Esophagus (tissue), 2 donors: Measurements from ENCODE around the gene C11orf68. TPM values are rescaled to one million over a fixed set of nuclear protein-coding genes. Genes with fewer than 3 reads are reported as not detected.
A peak's percentile ranks its signal among the peaks of the same experiment; 100 is the strongest.

Experiments
- H3K27ac ChIP-seq, 2 donors: one replicate each; pipeline ENCODE4 v1.5.1; 2013; ENCODE audit warnings: low read depth in 2 of 2, mild to moderate bottlenecking in 2 of 2, inconsistent platforms in 1 of 2, low read length in 1 of 2, moderate library complexity in 1 of 2
- H3K27me3 ChIP-seq, 2 donors: one replicate each; pipeline ENCODE4 v1.6.1; 2013; ENCODE audit warnings: low read length in 2 of 2, control low read depth in 1 of 2, mild to moderate bottlenecking in 1 of 2; ENCODE audit not compliant: insufficient read depth in 2 of 2, control insufficient read depth in 1 of 2
- H3K36me3 ChIP-seq, 2 donors: one replicate each; pipeline ENCODE4 v1.6.1; 2013; ENCODE audit warnings: low read length in 1 of 2; ENCODE audit not compliant: control insufficient read depth in 2 of 2, insufficient read depth in 2 of 2
- H3K4me1 ChIP-seq, 2 donors: one replicate each; pipeline ENCODE4 v1.6.1; 2013; ENCODE audit warnings: low read length in 1 of 2; ENCODE audit not compliant: control insufficient read depth in 2 of 2, insufficient read depth in 2 of 2
- H3K4me3 ChIP-seq, 2 donors: one replicate each; pipeline ENCODE4 v1.5.1; 2013; ENCODE audit warnings: low read length in 2 of 2, mild to moderate bottlenecking in 2 of 2, low read depth in 1 of 2, moderate library complexity in 1 of 2
- H3K9me3 ChIP-seq, 2 donors: one replicate each; pipeline ENCODE4 v1.6.1; 2013; ENCODE audit warnings: mild to moderate bottlenecking in 2 of 2, low read depth in 1 of 2, low read length in 1 of 2, moderate library complexity in 1 of 2; ENCODE audit not compliant: control insufficient read depth in 2 of 2, insufficient read depth in 1 of 2
- WGBS, 2 donors: extraction: QIAGEN DNeasy Blood & Tissue Kit; methylation state at CpG; one replicate each; pipeline ENCODE4 v1.1.7; 2013; 5-methylcytosine and 5-hydroxymethylcytosine counted together
- polyA plus RNA-seq, 2 donors: library from polyadenylated mRNA; stranded (reverse); fragments of 200-250 nt; gene quantifications; one replicate each; pipeline ENCODE4 v1.2.3, GENCODE V29; 2013
- donor health status: healthy with polysubstance abuse.
- donor health status: Bipolar disorder and iron deficiency.

Gene C11orf68
- polyA plus RNA-seq, 2 donors: 21.8 to 27.6 TPM

- Histone ChIP-seq H3K36me3 (peaks cover 2 to 33% of the 10 kb centered on the region in 2 donors), H3K9me3 (no peaks in the 10 kb centered on the region), H3K27me3 (no peaks in the 10 kb centered on the region), H3K4me1 (peaks cover 5 to 13% of the 10 kb centered on the region in 2 donors), H3K4me3 (peak overlapping the region in 1 of 2 donors; percentile 5), H3K27ac (peak overlapping the region; percentile 97 to 98)
- WGBS, 2 donors: 80 to 82% methylated on average over 14 of the region's 14 CpGs
Measured at GRCh38 chr11:65886826-65887722, 31.8 kb downstream of the C11orf68 start.

- peaks cover 2 to 34% of the 10 kb centered on the region in 2 donors for H3K36me3 ChIP-seq
- no peaks in the 10 kb centered on the region for H3K9me3 ChIP-seq
- H3K4me1 ChIP-seq: peaks cover 0 to 6% of the 10 kb centered on the region in 2 donors
- no peak overlapping the region for H3K27ac ChIP-seq
- whole genome bisulfite sequencing, 2 donors: 90% methylated on average over 12 of the region's 12 CpGs
- H3K4me3 ChIP-seq: no peak overlapping the region
- no peaks in the 10 kb centered on the region for H3K27me3 ChIP-seq
Measured at GRCh38 chr11:65885808-65886536, 32.9 kb downstream of the C11orf68 start.

GRCh38 chr11:65885231-65885630, 33.6 kb downstream of the C11orf68 start:
- peaks cover 0 to 6% of the 10 kb centered on the region in 2 donors for H3K4me1 ChIP-seq
- H3K9me3 ChIP-seq: no peaks in the 10 kb centered on the region
- H3K36me3 ChIP-seq: peaks cover 2 to 34% of the 10 kb centered on the region in 2 donors
- H3K4me3 ChIP-seq: no peak overlapping the region
- 92 to 96% methylated on average over 7 of the region's 7 CpGs for WGBS, 2 donors
- no peaks in the 10 kb centered on the region for H3K27me3 ChIP-seq
- H3K27ac ChIP-seq: no peak overlapping the region

GRCh38 chr11:65884716-65885092, 34.2 kb downstream of the C11orf68 start:
- H3K9me3 ChIP-seq: no peaks in the 10 kb centered on the region
- peaks cover 0 to 7% of the 10 kb centered on the region in 2 donors for H3K4me1 ChIP-seq
- 19 to 21% methylated on average over 8 to 9 of the region's 9 CpGs for WGBS, 2 donors
- no peak overlapping the region for H3K4me3 ChIP-seq
- H3K27ac ChIP-seq: no peak overlapping the region
- no peaks in the 10 kb centered on the region for H3K27me3 ChIP-seq
- peaks cover 2 to 34% of the 10 kb centered on the region in 2 donors for H3K36me3 ChIP-seq

- H3K4me1 ChIP-seq: peaks cover 0 to 8% of the 10 kb centered on the region in 2 donors
- WGBS, 2 donors: 82% methylated on average over 28 of the region's 28 CpGs
Measured at GRCh38 chr11:65883786-65884715, 34.8 kb downstream of the C11orf68 start.

GRCh38 chr11:65883058-65883761, 35.7 kb downstream of the C11orf68 start:
- Histone ChIP-seq H3K4me1 (peaks cover 0 to 8% of the 10 kb centered on the region in 2 donors), H3K9me3 (no peaks in the 10 kb centered on the region), H3K27ac (no peak overlapping the region), H3K27me3 (no peaks in the 10 kb centered on the region), H3K36me3 (peaks cover 2 to 34% of the 10 kb centered on the region in 2 donors), H3K4me3 (no peak overlapping the region)
- 90% methylated on average over 13 of the region's 13 CpGs for WGBS, 2 donors

More at GRCh38 chr11:65883786-65884715, 34.8 kb downstream of the C11orf68 start:
- Histone ChIP-seq H3K4me3 (no peak overlapping the region), H3K36me3 (peaks cover 2 to 34% of the 10 kb centered on the region in 2 donors), H3K27me3 (no peaks in the 10 kb centered on the region), H3K9me3 (no peaks in the 10 kb centered on the region), H3K27ac (no peak overlapping the region)

- Histone ChIP-seq H3K27ac (no peak overlapping the region), H3K4me1 (peaks cover 0 to 5% of the 10 kb centered on the region in 2 donors), H3K4me3 (no peak overlapping the region), H3K36me3 (peaks cover 2 to 34% of the 10 kb centered on the region in 2 donors), H3K9me3 (no peaks in the 10 kb centered on the region), H3K27me3 (no peaks in the 10 kb centered on the region)
- WGBS, 2 donors: 88 to 90% methylated on average over 30 of the region's 30 CpGs
Measured at GRCh38 chr11:65882120-65883057, 36.5 kb downstream of the C11orf68 start.

DNA sequence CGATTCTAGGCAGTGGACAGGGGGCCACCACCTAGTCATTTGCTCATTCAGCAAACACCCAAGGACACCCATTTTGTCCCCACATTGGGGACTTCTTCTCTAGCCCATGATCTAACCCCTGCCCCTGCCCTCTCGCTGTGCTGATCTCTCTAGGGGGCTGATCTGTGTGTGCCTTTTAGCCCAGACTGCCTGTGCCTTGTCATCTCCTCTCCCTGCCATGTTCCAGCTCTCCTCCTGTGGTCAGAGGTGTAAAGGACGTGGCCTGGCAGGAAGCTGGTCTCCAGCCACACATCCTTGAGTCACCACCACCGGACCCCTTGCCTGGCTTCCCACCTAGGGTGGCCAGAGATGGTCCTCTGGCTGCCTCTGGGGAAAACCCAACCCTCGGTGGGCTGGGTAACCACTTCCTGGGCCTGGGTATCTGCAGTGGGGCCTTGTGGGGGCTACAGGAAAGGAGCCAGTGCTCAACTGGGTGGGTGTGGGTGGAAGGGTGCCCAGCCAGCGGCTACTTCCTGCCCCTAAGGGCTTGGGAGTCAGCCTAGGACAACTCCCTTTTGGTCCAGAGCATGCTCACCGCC, 37.9 kb downstream of the C11orf68 start:
- Histone ChIP-seq H3K9me3 (no peaks in the 10 kb centered on the region), H3K4me3 (no peak overlapping the region), H3K27me3 (no peaks in the 10 kb centered on the region), H3K4me1 (peaks cover 0 to 5% of the 10 kb centered on the region in 2 donors), H3K36me3 (peaks cover 2 to 34% of the 10 kb centered on the region in 2 donors), H3K27ac (no peak overlapping the region)
- 65 to 70% methylated on average over 7 of the region's 7 CpGs for WGBS, 2 donors
